ENCODE measurements around the gene ARHGAP44.

ARHGAP44 gene

GRCh38 chr17:12964162-12964561 is 174.9 kb downstream of the ARHGAP44 start:
- H3K27me3 ChIP-seq (ENCODE audit: insufficient read depth, poor library complexity, severe bottlenecking): no peaks in the 10 kb centered on the region
- no peak for DNase-seq (ENCODE audit: low read depth in 1 of 2, low spot score in 1 of 2)
- TF ChIP-seq POLR2AphosphoS5 (IDR thresholded peaks at IDR 0.05; ENCODE audit: low read depth) (no peak), REST (IDR thresholded peaks at IDR 0.05; ENCODE audit: insufficient replicate concordance, low read depth) (no peak), CTCF (IDR thresholded peaks at IDR 0.05; ENCODE audit: insufficient read depth, low read length) (no peak), SPI1 (IDR thresholded peaks at IDR 0.05; ENCODE audit: borderline replicate concordance, low read depth) (no peak), GABPA (IDR thresholded peaks at IDR 0.05; ENCODE audit: low read depth) (no peak)
- no peak overlapping the region for H3K27ac ChIP-seq (replicated peaks)
- H3K4me3 ChIP-seq (replicated peaks; ENCODE audit: insufficient read depth, low read length): no peak overlapping the region

- Histone ChIP-seq H3K4me3 (replicated peaks; ENCODE audit: insufficient read depth, low read length) (no peak overlapping the region), H3K27me3 (ENCODE audit: insufficient read depth, poor library complexity, severe bottlenecking) (no peaks in the 10 kb centered on the region), H3K27ac (replicated peaks) (no peak overlapping the region)
- TF ChIP-seq POLR2AphosphoS5 (IDR thresholded peaks at IDR 0.05; ENCODE audit: low read depth): no peak
- no peak for TF ChIP-seq REST (IDR thresholded peaks at IDR 0.05; ENCODE audit: insufficient replicate concordance, low read depth)
- TF ChIP-seq GABPA (IDR thresholded peaks at IDR 0.05; ENCODE audit: low read depth): no peak
- TF ChIP-seq SPI1 (IDR thresholded peaks at IDR 0.05; ENCODE audit: borderline replicate concordance, low read depth): no peak
- TF ChIP-seq CTCF (IDR thresholded peaks at IDR 0.05; ENCODE audit: insufficient read depth, low read length): no peak
- no peak for DNase-seq (ENCODE audit: low read depth in 1 of 2, low spot score in 1 of 2)
Measured at GRCh38 chr17:12964840-12965239, 175.5 kb downstream of the ARHGAP44 start.

GRCh38 chr17:12965988-12966387 is 176.7 kb downstream of the ARHGAP44 start:
- Histone ChIP-seq H3K27me3 (ENCODE audit: insufficient read depth, poor library complexity, severe bottlenecking) (no peaks in the 10 kb centered on the region), H3K4me3 (replicated peaks; ENCODE audit: insufficient read depth, low read length) (no peak overlapping the region), H3K27ac (replicated peaks) (no peak overlapping the region)
- TF ChIP-seq REST (IDR thresholded peaks at IDR 0.05; ENCODE audit: insufficient replicate concordance, low read depth) (no peak), SPI1 (IDR thresholded peaks at IDR 0.05; ENCODE audit: borderline replicate concordance, low read depth) (no peak), CTCF (IDR thresholded peaks at IDR 0.05; ENCODE audit: insufficient read depth, low read length) (no peak), GABPA (IDR thresholded peaks at IDR 0.05; ENCODE audit: low read depth) (no peak), POLR2AphosphoS5 (IDR thresholded peaks at IDR 0.05; ENCODE audit: low read depth) (no peak)
- no peak for DNase-seq (ENCODE audit: low read depth in 1 of 2, low spot score in 1 of 2)
